HUES64 (cell line): ENCODE results near the gene TRDMT1.
"Not testable (repeated sequence)": the region's sequence is repeated elsewhere in the genome, so short reads cannot be mapped to it uniquely, and the experiment has no call there.

Experiments used
- H3K27ac ChIP-seq: 2 replicates; pipeline ENCODE4 v1.7.0; 2013; ENCODE audit warnings: low read depth, low read length, inconsistent platforms
- H3K27me3 ChIP-seq: 2 replicates; pipeline ENCODE4 v1.6.1; 2013; ENCODE audit warnings: mild to moderate bottlenecking, low read length; ENCODE audit not compliant: insufficient read depth
- H3K36me3 ChIP-seq: 2 replicates; pipeline ENCODE4 v1.6.1; 2013; ENCODE audit warnings: mild to moderate bottlenecking, low read length; ENCODE audit not compliant: insufficient read depth
- H3K4me1 ChIP-seq: 2 replicates; pipeline ENCODE4 v1.6.1; 2013; ENCODE audit warnings: mild to moderate bottlenecking, low read length, moderate library complexity; ENCODE audit not compliant: insufficient read depth
- H3K4me3 ChIP-seq: 2 replicates; pipeline ENCODE4 v1.5.1; 2013; ENCODE audit warnings: mild to moderate bottlenecking, low read length, moderate library complexity
- H3K9ac ChIP-seq: 2 replicates; pipeline ENCODE4 v1.6.1; 2013; ENCODE audit warnings: mild to moderate bottlenecking, low read depth, low read length
- H3K9me3 ChIP-seq: 2 replicates; pipeline ENCODE4 v1.6.1; 2013; ENCODE audit warnings: low read depth, low read length; ENCODE audit not compliant: insufficient read depth
- WGBS: fragments of 150-250, 120-280 bp; methylation state at CpG from one replicate; pipeline ENCODE4 v1.1.7; 2013; ENCODE audit warnings: missing lambda C conversion rate; 5-methylcytosine and 5-hydroxymethylcytosine counted together

Gene TRDMT1

GRCh38 chr10:17114878-17115444 lies 86.5 kb downstream of the TRDMT1 start:
- H3K27me3 ChIP-seq, H3K4me3 ChIP-seq, H3K4me1 ChIP-seq, H3K36me3 ChIP-seq, H3K9ac ChIP-seq, H3K27ac ChIP-seq, H3K9me3 ChIP-seq: not testable (repeated sequence)
- 94% methylated on average over 13 of the region's 13 CpGs for WGBS

GRCh38 chr10:17113889-17114540 lies 87.5 kb downstream of the TRDMT1 start:
- Histone ChIP-seq H3K36me3 (no peaks in the 10 kb centered on the region), H3K27me3 (no peaks in the 10 kb centered on the region), H3K9me3 (no peaks in the 10 kb centered on the region), H3K4me1 (no peaks in the 10 kb centered on the region), H3K4me3 (no peak overlapping the region), H3K27ac (no peak overlapping the region), H3K9ac (no peak overlapping the region)
- 91% methylated on average over 7 of the region's 7 CpGs for WGBS

GRCh38 chr10:17113346-17113745 lies 88.1 kb downstream of the TRDMT1 start:
- H3K27ac ChIP-seq: no peak overlapping the region
- no peaks in the 10 kb centered on the region for H3K9me3 ChIP-seq
- H3K36me3 ChIP-seq: no peaks in the 10 kb centered on the region
- no peaks in the 10 kb centered on the region for H3K27me3 ChIP-seq
- H3K4me3 ChIP-seq: no peak overlapping the region
- H3K9ac ChIP-seq: no peak overlapping the region
- 91% methylated on average over 4 of the region's 4 CpGs for WGBS
- H3K4me1 ChIP-seq: no peaks in the 10 kb centered on the region

GRCh38 chr10:17112566-17112965 lies 88.9 kb downstream of the TRDMT1 start:
- no peak overlapping the region for H3K4me3 ChIP-seq
- H3K9me3 ChIP-seq: no peaks in the 10 kb centered on the region
- H3K36me3 ChIP-seq: no peaks in the 10 kb centered on the region
- H3K9ac ChIP-seq: no peak overlapping the region
- H3K27ac ChIP-seq: no peak overlapping the region
- 67% methylated on average over 2 of the region's 3 CpGs for WGBS
- H3K27me3 ChIP-seq: no peaks in the 10 kb centered on the region
- H3K4me1 ChIP-seq: no peaks in the 10 kb centered on the region

GRCh38 chr10:17109475-17110207 lies 91.8 kb downstream of the TRDMT1 start:
- H3K4me3 ChIP-seq: no peak overlapping the region
- no peaks in the 10 kb centered on the region for H3K9me3 ChIP-seq
- H3K27ac ChIP-seq: no peak overlapping the region
- H3K9ac ChIP-seq: no peak overlapping the region
- no peaks in the 10 kb centered on the region for H3K4me1 ChIP-seq
- 92% methylated on average over 2 of the region's 3 CpGs for WGBS
- H3K36me3 ChIP-seq: no peaks in the 10 kb centered on the region
- H3K27me3 ChIP-seq: no peaks in the 10 kb centered on the region

GRCh38 chr10:17109046-17109445 lies 92.4 kb downstream of the TRDMT1 start:
- Histone ChIP-seq H3K27ac (no peak overlapping the region), H3K4me1 (no peaks in the 10 kb centered on the region), H3K4me3 (no peak overlapping the region), H3K36me3 (no peaks in the 10 kb centered on the region), H3K27me3 (no peaks in the 10 kb centered on the region), H3K9ac (no peak overlapping the region), H3K9me3 (no peaks in the 10 kb centered on the region)
- 100% methylated on average over 1 of the region's 2 CpGs for whole genome bisulfite sequencing

- H3K9ac ChIP-seq: no peak overlapping the region
- H3K4me1 ChIP-seq: no peaks in the 10 kb centered on the region
- H3K27ac ChIP-seq: no peak overlapping the region
- H3K36me3 ChIP-seq: no peaks in the 10 kb centered on the region
- H3K4me3 ChIP-seq: no peak overlapping the region
- 94% methylated on average over 5 of the region's 5 CpGs for WGBS
- no peaks in the 10 kb centered on the region for H3K27me3 ChIP-seq
- H3K9me3 ChIP-seq: no peaks in the 10 kb centered on the region
These were observed 94.5 kb downstream of the TRDMT1 start for GRCh38 chr10:17106991-17107390.

- H3K9ac ChIP-seq: no peak overlapping the region
- no peak overlapping the region for H3K27ac ChIP-seq
- H3K4me1 ChIP-seq: no peaks in the 10 kb centered on the region
- H3K9me3 ChIP-seq: no peaks in the 10 kb centered on the region
- H3K36me3 ChIP-seq: no peaks in the 10 kb centered on the region
- H3K4me3 ChIP-seq: no peak overlapping the region
- no peaks in the 10 kb centered on the region for H3K27me3 ChIP-seq
These were observed 99.6 kb downstream of the TRDMT1 start for GRCh38 chr10:17101910-17102266.

GRCh38 chr10:17101257-17101909 lies 100.1 kb downstream of the TRDMT1 start:
- Histone ChIP-seq H3K36me3 (no peaks in the 10 kb centered on the region), H3K4me3 (no peak overlapping the region), H3K4me1 (no peaks in the 10 kb centered on the region), H3K27ac (no peak overlapping the region), H3K9ac (no peak overlapping the region), H3K27me3 (no peaks in the 10 kb centered on the region), H3K9me3 (no peaks in the 10 kb centered on the region)
- WGBS: 96% methylated on average over 5 of the region's 7 CpGs

GRCh38 chr10:17100586-17100985 lies 100.9 kb downstream of the TRDMT1 start:
- Histone ChIP-seq H3K27me3 (no peaks in the 10 kb centered on the region), H3K27ac (no peak overlapping the region), H3K4me1 (no peaks in the 10 kb centered on the region), H3K9ac (no peak overlapping the region), H3K9me3 (no peaks in the 10 kb centered on the region), H3K36me3 (no peaks in the 10 kb centered on the region), H3K4me3 (no peak overlapping the region)
- WGBS: 94% methylated on average over 8 of the region's 9 CpGs

- no peaks in the 10 kb centered on the region for H3K27me3 ChIP-seq
- 98% methylated on average over 3 of the region's 3 CpGs for whole genome bisulfite sequencing
- H3K4me1 ChIP-seq: no peaks in the 10 kb centered on the region
- no peaks in the 10 kb centered on the region for H3K36me3 ChIP-seq
- H3K9ac ChIP-seq: no peak overlapping the region
- H3K9me3 ChIP-seq: peaks cover 8% of the 10 kb centered on the region; the same call in 1 of the 2 replicates
- no peak overlapping the region for H3K27ac ChIP-seq
- no peak overlapping the region for H3K4me3 ChIP-seq
These were observed 103.5 kb downstream of the TRDMT1 start for GRCh38 chr10:17098012-17098411.
